GM13977 (cell line): ENCODE results near the gene TTC9B.
"Not testable (repeated sequence)": the region's sequence is repeated elsewhere in the genome, so short reads cannot be mapped to it uniquely, and the experiment has no call there.

Experiments
- DNase-seq: peaks from one replicate; pipeline ENCODE4 v3.0.0; 2012; ENCODE audit warnings: low spot score
- in situ Hi-C: fragments of 300-500 bp; cut with MboI; formaldehyde crosslinking; loops from one replicate; pipeline ENCODE4 v1.12.0; 2022; ENCODE audit warnings: low sequenced_read_pairs, low pct_unique_long_range_greater_than_20kb, mixed read lengths, inconsistent platforms; ENCODE audit not compliant: unreplicated experiment

Gene TTC9B

DNA sequence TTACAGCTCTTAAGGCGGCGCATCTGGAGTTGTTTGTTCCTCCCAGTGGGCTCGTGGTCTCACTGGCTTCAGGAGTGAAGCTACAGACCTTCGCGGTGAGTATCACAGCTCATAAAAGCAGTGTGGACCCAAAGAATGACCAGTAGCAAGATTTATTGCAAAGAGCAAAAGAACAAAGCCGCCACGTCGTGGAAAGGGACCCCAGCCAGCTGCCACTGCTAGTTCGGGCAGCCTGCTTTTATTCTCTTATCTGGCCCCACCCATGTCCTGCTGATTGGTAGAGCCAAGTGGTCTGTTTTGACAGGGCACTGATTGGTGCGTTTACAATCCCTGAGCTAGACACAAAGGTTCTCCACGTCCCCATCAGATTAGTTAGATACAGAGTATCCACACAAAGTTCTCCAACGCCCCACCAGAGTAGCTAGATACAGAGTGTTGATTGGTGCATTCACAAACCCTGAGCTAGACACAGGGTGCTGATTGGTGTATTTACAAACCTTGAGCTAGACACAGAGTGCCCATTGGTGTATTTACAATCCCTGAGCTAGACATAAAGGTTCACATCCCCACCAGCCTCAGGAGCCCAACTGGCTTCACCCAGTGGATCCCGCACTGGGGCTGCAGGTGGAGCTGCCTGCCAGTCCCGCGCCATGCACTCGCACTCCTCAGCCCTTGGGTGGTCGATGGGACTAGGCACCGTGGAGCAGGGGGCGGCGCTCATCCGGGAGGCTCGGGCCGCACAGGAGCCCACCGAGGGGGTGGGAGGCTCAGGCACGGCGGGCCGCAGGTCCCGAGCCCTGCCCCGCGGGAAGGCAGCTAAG, 48.5 kb downstream of the TTC9B start:
- DNase-seq, in situ Hi-C loops: not testable (repeated sequence)
